HepG2 (cell line): Measurements from ENCODE around the gene SPAG5. TPM values are rescaled to one million over a fixed set of nuclear protein-coding genes. Genes with fewer than 3 reads are reported as not detected.

ENCODE experiments used
- ASH2L ChIP-seq: fragments of 300-600, 200-600 bp; sonication (generic); IDR thresholded peaks from 2 replicates; pipeline ENCODE4 v1.7.0; 2017; ENCODE audit warnings: low read depth, mild to moderate bottlenecking, moderate library complexity, mixed read lengths, low read length; ENCODE audit not compliant: insufficient read length
- CEBPB ChIP-seq: IDR thresholded peaks from 2 replicates; pipeline ENCODE4 v1.6.1; 2011; ENCODE audit warnings: low read depth, low read length, improper control_type of control experiment, borderline replicate concordance
- ERF ChIP-seq: IDR thresholded peaks from 2 replicates; pipeline ENCODE4 v1.6.1; 2018; ENCODE audit warnings: missing biosample characterization, missing genetic modification reagents
- FOXK1 ChIP-seq: sonication (generic); formaldehyde crosslinking; IDR thresholded peaks from 2 replicates; pipeline ENCODE4 v1.4.0; 2020; ENCODE audit warnings: low read depth, missing genetic modification reagents, borderline replicate concordance
- HNRNPL ChIP-seq: fragments of 200-400 bp; formaldehyde crosslinking; IDR thresholded peaks from 2 replicates; pipeline ENCODE4 v1.6.1; 2017; ENCODE audit warnings: mild to moderate bottlenecking, low read depth, low read length
- MED1 ChIP-seq: sonication (generic); formaldehyde crosslinking; IDR thresholded peaks from 2 replicates; pipeline ENCODE4 v1.4.0; 2020; ENCODE audit warnings: missing genetic modification reagents
- MTA3 ChIP-seq: sonication (generic); formaldehyde crosslinking; IDR thresholded peaks from 2 replicates; pipeline ENCODE4 v1.4.0; 2020; ENCODE audit warnings: missing genetic modification reagents
- SIN3B ChIP-seq: fragments of 150-350 bp; IDR thresholded peaks from 2 replicates; pipeline ENCODE4 v1.6.1; 2014; ENCODE audit warnings: low read length
- SMAD1 ChIP-seq: sonication (generic); formaldehyde crosslinking; IDR thresholded peaks from 2 replicates; pipeline ENCODE4 v1.4.0; 2020; ENCODE audit warnings: missing genetic modification reagents, low read depth, mild to moderate bottlenecking, borderline replicate concordance
- SRSF4 ChIP-seq: fragments of 200-400 bp; formaldehyde crosslinking; IDR thresholded peaks from one replicate; pipeline ENCODE4 v1.6.1; 2018; ENCODE audit warnings: mild to moderate bottlenecking, low read depth, low read length, moderate library complexity; ENCODE audit not compliant: poor library complexity, severe bottlenecking
- TAF1 ChIP-seq: sonication (generic); formaldehyde crosslinking; IDR thresholded peaks from 2 replicates; pipeline ENCODE4 v1.4.0; 2020; ENCODE audit warnings: missing genetic modification reagents
- ZC3H4 ChIP-seq: sonication (generic); formaldehyde crosslinking; IDR thresholded peaks from 2 replicates; pipeline ENCODE4 v1.4.0; 2020; ENCODE audit warnings: missing genetic modification reagents, borderline replicate concordance
- ZNF10 ChIP-seq: sonication (generic); formaldehyde crosslinking; IDR thresholded peaks from 2 replicates; pipeline ENCODE4 v1.4.0; 2020; ENCODE audit warnings: mild to moderate bottlenecking, low read depth, missing genetic modification reagents, borderline replicate concordance
- ZNF12 ChIP-seq: sonication (generic); formaldehyde crosslinking; IDR thresholded peaks from 2 replicates; pipeline ENCODE4 v1.5.0; 2020; ENCODE audit warnings: missing genetic modification reagents
- ZNF205 ChIP-seq: IDR thresholded peaks from 2 replicates; pipeline ENCODE4 v1.6.1; 2018; ENCODE audit warnings: missing biosample characterization, missing genetic modification reagents
- ZNF235 ChIP-seq: sonication (generic); formaldehyde crosslinking; IDR thresholded peaks from 2 replicates; pipeline ENCODE4 v1.8.1; 2023; ENCODE audit warnings: mild to moderate bottlenecking, missing genetic modification reagents, borderline replicate concordance
- ZNF549 ChIP-seq: sonication (generic); formaldehyde crosslinking; IDR thresholded peaks from 2 replicates; pipeline ENCODE4 v1.5.0; 2020; ENCODE audit warnings: missing genetic modification reagents
- ZNF768 ChIP-seq: sonication (generic); formaldehyde crosslinking; IDR thresholded peaks from 2 replicates; pipeline ENCODE4 v1.4.0; 2020; ENCODE audit warnings: missing genetic modification reagents
- ZNF883 ChIP-seq: sonication (generic); formaldehyde crosslinking; IDR thresholded peaks from 2 replicates; pipeline ENCODE4 v1.5.1; 2020; ENCODE audit warnings: mild to moderate bottlenecking, missing genetic modification reagents; ENCODE audit errors: not compliant biosample characterization
- polyA plus RNA-seq, 8 experiments: library from polyadenylated mRNA; depleted of rRNA in 3 of 8; stranded (reverse) in 7 of 8; unstranded in 1 of 8; fragments of >200 nt; fragmentation: Illumina TruSeq in 4 of 8; extraction: Trizol in 4 of 8; gene quantifications; 2 replicates each; pipeline versions ENCODE4 v1.2.1 to v1.2.3, GENCODE V29; 2011 to 2016; ENCODE audit warnings: low read depth in 4 of 8, missing spikeins in 1 of 8, mixed read lengths in 1 of 8; ENCODE audit not compliant: insufficient read depth in 1 of 8
- total RNA-seq, 5 experiments: library from RNA; depleted of rRNA; stranded (reverse); fragments of >200 nt; fragmentation: Illumina TruSeq; extraction: Trizol; gene quantifications; 2 replicates each; pipeline ENCODE4 v1.2.3, GENCODE V29; 2016; ENCODE audit warnings: low read depth in 1 of 5
- TF ChIP-seq, protein P1 (sequence below): sonication (generic); formaldehyde crosslinking; IDR thresholded peaks from 2 replicates; pipeline ENCODE4 v1.5.1; 2020; ENCODE audit warnings: mild to moderate bottlenecking, missing genetic modification reagents, moderate library complexity
- TF ChIP-seq, protein P2 (sequence below): sonication (generic); formaldehyde crosslinking; IDR thresholded peaks from 2 replicates; pipeline ENCODE4 v1.8.0; 2022; ENCODE audit warnings: low read depth, missing genetic modification reagents
- TF ChIP-seq, protein P3 (sequence below): sonication (generic); formaldehyde crosslinking; IDR thresholded peaks from 2 replicates; pipeline ENCODE4 v1.8.0; 2022; ENCODE audit warnings: mild to moderate bottlenecking, missing genetic modification reagents, borderline replicate concordance
- TF ChIP-seq, protein P4 (sequence below): sonication (generic); formaldehyde crosslinking; IDR thresholded peaks from 2 replicates; pipeline ENCODE4 v1.8.0; 2022; ENCODE audit warnings: missing genetic modification reagents, low read depth, mild to moderate bottlenecking, borderline replicate concordance

The SPAG5 gene
- total and polyA plus RNA-seq, 2 of the 13 experiments (the other 11 are each of a cell fraction or from before 2014, with no cell fraction given) = 41.4 to 98.0 TPM

DNA sequence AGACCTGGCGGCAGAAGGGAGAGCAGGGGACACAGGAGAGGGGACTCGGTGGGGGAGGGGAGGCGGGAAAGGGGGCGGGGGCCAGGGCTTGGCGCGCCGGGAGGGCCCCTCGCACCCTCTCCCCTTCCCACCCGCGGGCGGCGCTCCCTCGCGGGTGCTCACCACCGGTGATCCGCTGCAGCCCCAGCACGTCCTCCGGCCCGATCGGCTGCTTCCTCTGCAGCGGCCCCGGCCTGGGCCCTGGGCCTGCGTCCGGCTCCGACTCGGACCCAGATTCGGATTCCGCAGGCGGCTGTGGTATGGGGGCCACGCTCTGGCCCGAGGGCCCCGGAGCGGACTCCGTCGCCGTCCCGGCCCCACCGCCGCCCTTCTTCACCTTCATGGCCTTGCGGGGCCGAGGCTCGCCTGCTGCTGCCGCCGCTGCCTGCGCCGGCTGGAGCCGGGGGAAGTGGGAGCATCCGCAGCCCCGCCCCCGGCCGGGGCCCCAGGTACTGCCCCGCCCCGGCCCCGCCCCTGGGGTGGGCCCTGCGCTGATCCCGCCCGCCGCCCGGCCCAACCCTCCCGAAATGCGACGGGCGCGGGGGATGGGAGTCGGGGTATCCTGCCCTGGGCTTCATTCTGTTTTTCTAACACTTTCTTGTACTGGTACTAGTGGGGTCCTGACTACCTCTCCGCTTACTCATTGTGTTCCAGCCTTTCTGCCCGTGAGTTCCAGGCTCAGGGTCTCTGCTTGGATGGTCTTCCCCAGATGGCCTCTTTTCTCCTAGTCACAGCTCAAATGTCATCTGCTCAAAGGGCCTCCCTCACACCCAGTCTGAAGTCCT, 46.4 kb downstream of the SPAG5 start, which contains the start of gene UNC119 (continued):
- TF ChIP-seq FOXK1 (no peak), ZNF235 (CRISPR knock-in tag) (no peak), SIN3B (no peak), SRSF4 (no peak), MED1 (no peak), ZNF10 (no peak), ZNF12 (CRISPR knock-in tag) (no peak), TAF1 (CRISPR knock-in tag) (peak; percentile 61; the same call in 1 of the 2 replicates), ZNF768 (CRISPR knock-in tag) (peak; percentile 55; the same call in 1 of the 2 replicates), HNRNPL (no peak), ERF (CRISPR knock-in tag) (peak; percentile 58), CEBPB (no peak), ASH2L (no peak), SMAD1 (CRISPR knock-in tag) (no peak), ZC3H4 (CRISPR knock-in tag) (no peak), ZNF549 (CRISPR knock-in tag) (no peak), ZNF205 (no peak), MTA3 (CRISPR knock-in tag) (no peak), ZNF883 (CRISPR knock-in tag) (no peak)
- TF ChIP-seq, protein P1, sequence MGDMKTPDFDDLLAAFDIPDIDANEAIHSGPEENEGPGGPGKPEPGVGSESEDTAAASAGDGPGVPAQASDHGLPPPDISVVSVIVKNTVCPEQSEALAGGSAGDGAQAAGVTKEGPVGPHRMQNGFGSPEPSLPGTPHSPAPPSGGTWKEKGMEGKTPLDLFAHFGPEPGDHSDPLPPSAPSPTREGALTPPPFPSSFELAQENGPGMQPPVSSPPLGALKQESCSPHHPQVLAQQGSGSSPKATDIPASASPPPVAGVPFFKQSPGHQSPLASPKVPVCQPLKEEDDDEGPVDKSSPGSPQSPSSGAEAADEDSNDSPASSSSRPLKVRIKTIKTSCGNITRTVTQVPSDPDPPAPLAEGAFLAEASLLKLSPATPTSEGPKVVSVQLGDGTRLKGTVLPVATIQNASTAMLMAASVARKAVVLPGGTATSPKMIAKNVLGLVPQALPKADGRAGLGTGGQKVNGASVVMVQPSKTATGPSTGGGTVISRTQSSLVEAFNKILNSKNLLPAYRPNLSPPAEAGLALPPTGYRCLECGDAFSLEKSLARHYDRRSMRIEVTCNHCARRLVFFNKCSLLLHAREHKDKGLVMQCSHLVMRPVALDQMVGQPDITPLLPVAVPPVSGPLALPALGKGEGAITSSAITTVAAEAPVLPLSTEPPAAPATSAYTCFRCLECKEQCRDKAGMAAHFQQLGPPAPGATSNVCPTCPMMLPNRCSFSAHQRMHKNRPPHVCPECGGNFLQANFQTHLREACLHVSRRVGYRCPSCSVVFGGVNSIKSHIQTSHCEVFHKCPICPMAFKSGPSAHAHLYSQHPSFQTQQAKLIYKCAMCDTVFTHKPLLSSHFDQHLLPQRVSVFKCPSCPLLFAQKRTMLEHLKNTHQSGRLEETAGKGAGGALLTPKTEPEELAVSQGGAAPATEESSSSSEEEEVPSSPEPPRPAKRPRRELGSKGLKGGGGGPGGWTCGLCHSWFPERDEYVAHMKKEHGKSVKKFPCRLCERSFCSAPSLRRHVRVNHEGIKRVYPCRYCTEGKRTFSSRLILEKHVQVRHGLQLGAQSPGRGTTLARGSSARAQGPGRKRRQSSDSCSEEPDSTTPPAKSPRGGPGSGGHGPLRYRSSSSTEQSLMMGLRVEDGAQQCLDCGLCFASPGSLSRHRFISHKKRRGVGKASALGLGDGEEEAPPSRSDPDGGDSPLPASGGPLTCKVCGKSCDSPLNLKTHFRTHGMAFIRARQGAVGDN (CRISPR knock-in tag) = peak; percentile 78
- TF ChIP-seq, protein P2, sequence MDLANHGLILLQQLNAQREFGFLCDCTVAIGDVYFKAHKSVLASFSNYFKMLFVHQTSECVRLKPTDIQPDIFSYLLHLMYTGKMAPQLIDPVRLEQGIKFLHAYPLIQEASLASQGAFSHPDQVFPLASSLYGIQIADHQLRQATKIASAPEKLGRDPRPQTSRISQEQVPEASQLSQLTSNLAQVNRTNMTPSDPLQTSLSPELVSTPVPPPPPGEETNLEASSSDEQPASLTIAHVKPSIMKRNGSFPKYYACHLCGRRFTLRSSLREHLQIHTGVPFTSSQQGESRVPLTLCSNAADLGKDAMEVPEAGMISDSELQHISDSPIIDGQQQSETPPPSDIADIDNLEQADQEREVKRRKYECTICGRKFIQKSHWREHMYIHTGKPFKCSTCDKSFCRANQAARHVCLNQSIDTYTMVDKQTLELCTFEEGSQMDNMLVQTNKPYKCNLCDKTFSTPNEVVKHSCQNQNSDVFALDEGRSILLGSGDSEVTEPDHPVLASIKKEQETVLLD (CRISPR knock-in tag) = no peak
- TF ChIP-seq, protein P3, sequence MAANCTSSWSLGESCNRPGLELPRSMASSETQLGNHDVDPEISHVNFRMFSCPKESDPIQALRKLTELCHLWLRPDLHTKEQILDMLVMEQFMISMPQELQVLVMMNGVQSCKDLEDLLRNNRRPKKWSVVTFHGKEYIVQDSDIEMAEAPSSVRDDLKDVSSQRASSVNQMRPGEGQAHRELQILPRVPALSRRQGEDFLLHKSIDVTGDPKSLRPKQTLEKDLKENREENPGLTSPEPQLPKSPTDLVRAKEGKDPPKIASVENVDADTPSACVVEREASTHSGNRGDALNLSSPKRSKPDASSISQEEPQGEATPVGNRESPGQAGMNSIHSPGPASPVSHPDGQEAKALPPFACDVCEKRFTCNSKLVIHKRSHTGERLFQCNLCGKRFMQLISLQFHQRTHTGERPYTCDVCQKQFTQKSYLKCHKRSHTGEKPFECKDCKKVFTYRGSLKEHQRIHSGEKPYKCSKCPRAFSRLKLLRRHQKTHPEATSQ (CRISPR knock-in tag) = no peak
- TF ChIP-seq, protein P4, sequence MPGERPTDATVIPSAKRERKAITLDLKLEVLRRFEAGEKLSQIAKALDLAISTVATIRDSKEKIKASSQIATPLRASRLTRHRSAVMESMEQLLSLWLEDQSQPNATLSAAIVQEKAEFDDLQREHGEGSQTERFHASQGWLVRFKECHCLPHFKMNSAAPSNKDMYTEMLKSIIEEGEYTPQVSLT (CRISPR knock-in tag) = 0 out of 2 replicates have a peak, but pooled peaks have one; percentile 59
